ENCODE data around the gene ASNSD1.

Gene ASNSD1

DNA sequence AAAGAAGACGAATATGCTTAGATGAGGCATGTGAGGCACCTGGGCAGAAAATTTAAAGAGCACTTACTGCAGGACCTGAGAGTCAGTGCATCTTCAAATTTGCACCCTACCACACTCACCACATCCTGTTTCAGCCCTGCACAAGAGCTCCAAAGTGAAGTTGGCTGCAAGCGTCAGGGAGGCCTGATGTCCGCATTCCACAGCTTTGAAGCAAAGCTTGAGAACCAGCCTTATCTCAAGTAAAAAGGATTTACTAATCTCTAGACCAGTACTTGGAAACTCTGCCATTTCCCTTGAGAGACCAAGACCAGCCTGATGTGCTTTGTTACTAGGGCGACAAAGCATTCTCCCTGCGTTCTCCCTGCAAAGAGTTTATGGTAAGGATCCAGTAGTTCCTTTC, 3.4 kb upstream of the ASNSD1 start:
- H3K9me3 ChIP-seq (replicated peaks in 1 of 2; ENCODE audit: control insufficient read depth in 2 of 2, insufficient read depth in 1 of 2, low read depth in 1 of 2, low read length in 2 of 2) = no peaks in the 10 kb centered on the region
- H3K27me3 ChIP-seq (ENCODE audit: control insufficient read depth in 3 of 3, insufficient read depth in 3 of 3, low read depth in 1 of 3, low read length in 3 of 3) = no peaks in the 10 kb centered on the region
- H2BK12ac ChIP-seq (ENCODE audit: low read length) = no peak overlapping the region
- no peak overlapping the region for H3K4me2 ChIP-seq (ENCODE audit: insufficient read depth, low read length, poor library complexity, severe bottlenecking)
- no peak overlapping the region for H2AK5ac ChIP-seq (ENCODE audit: low read depth, low read length)
- peaks cover 4% of the 10 kb centered on the region for H3K79me1 ChIP-seq (ENCODE audit: low read depth, low read length)
- H3K36me3 ChIP-seq (replicated peaks in 1 of 2; ENCODE audit: control insufficient read depth in 2 of 2, insufficient read depth in 2 of 2, low read length in 2 of 2) = no peaks in the 10 kb centered on the region
- H3K14ac ChIP-seq (ENCODE audit: low read length) = no peak overlapping the region
- H4K91ac ChIP-seq (ENCODE audit: low read depth, low read length, poor library complexity) = no peak overlapping the region
- H3K27ac ChIP-seq (replicated peaks; ENCODE audit: low read length) = no peak overlapping the region
- H2BK120ac ChIP-seq (ENCODE audit: low read depth, low read length) = no peak overlapping the region
- no peak overlapping the region for H2BK5ac ChIP-seq (ENCODE audit: low read length)
- DNase-seq (ENCODE audit: low spot score) = no peak
- H2BK15ac ChIP-seq (ENCODE audit: low read length) = no peak overlapping the region
- peak overlapping the region; percentile 18 for H2AFZ ChIP-seq (ENCODE audit: low read length)
- H3K4me3 ChIP-seq (ENCODE audit: low read length in 2 of 2) = no peak overlapping the region
- H3K4me1 ChIP-seq (ENCODE audit: control insufficient read depth in 2 of 2, insufficient read depth in 1 of 2, low read depth in 1 of 2, low read length in 2 of 2) = peaks cover 3 to 4% of the 10 kb centered on the region in 2 donors
- no peak overlapping the region for H4K8ac ChIP-seq (ENCODE audit: low read depth, low read length)
- no CpG with 5 or more reads among the region's 5 CpGs for WGBS, 2 donors (ENCODE audit: extremely low coverage in 2 of 2, insufficient read length in 2 of 2, insufficient replicate concordance in 1 of 2)
- no peak overlapping the region for H3K18ac ChIP-seq (ENCODE audit: low read length)
- H3K4ac ChIP-seq (ENCODE audit: low read length) = no peak overlapping the region
- no peak overlapping the region for H3K23ac ChIP-seq (ENCODE audit: low read depth, low read length, poor library complexity)
- no peak overlapping the region for H3K9ac ChIP-seq (ENCODE audit: low read depth, low read length, poor library complexity)

DNA sequence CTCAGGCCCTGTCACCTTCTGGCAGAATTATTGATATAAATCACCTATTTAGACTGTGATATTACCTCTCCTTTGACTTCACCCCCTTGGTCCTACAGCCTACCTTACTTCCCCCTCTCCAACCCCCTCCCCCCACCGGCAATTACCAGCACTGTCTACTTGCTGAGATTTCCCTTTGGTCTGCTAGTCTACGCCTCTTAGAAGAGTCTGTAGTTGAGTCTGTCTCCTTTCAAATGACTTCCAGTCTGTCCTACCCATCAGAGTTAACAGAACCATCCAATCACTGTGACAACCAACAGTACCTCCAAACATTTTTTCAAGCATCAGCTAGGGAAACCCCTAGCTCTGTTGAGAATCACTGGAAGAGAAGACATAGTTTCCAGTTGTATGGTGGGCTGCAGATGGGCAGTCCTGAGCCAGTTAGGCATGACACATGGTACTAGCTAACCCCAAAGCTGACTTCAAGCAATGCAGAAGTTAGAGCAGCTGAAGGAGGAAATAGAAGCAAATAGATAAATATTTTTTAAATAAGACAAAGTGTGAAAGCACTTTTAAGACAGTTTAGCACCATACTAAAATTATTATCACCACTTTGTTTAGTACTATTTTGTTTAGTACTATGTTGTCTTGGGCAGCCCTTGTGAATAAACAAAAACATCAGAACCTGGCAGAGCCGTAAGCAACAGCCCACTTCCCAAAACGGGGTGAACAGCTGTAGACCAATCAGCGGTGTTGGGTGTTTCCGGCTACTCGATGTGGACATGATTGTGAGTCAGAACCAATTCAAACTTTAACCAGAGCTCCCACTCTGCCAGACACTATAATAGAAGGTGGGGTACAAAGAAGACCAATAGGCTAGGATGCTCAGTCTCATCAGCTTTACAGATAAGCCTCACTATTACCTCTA, 2.7 kb upstream of the ASNSD1 start:
- Histone ChIP-seq H3K79me1 (ENCODE audit: low read depth, low read length) (peaks cover 4% of the 10 kb centered on the region), H2AK5ac (ENCODE audit: low read depth, low read length) (no peak overlapping the region)

DNA sequence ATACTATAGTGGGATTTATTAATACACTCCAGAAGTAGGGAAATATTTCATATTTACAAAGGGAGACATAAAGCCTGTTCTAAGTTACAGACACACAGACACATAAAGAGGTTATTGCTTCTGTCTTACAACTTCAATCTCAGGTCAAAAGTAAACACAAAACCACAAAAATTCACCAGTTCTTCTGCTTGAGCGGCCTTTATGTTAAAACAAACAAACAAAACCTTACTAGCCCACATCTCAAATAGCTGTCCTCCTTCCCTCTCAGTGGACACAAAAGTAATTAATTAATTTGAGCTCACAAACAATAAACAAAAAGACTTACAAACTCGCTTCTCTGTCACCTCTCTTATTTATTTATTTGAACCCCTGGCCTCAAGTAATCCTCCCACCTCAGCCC, 1.5 kb upstream of the ASNSD1 start:
- no peak overlapping the region for H2BK5ac ChIP-seq (ENCODE audit: low read length)
- no CpG with 5 or more reads among the region's 2 CpGs for WGBS, 2 donors (ENCODE audit: extremely low coverage in 2 of 2, insufficient read length in 2 of 2, insufficient replicate concordance in 1 of 2)
- no peak overlapping the region for H3K14ac ChIP-seq (ENCODE audit: low read length)
- H3K23ac ChIP-seq (ENCODE audit: low read depth, low read length, poor library complexity) = no peak overlapping the region
- H2BK15ac ChIP-seq (ENCODE audit: low read length) = no peak overlapping the region
- H3K9me3 ChIP-seq (replicated peaks in 1 of 2; ENCODE audit: control insufficient read depth in 2 of 2, insufficient read depth in 1 of 2, low read depth in 1 of 2, low read length in 2 of 2) = no peaks in the 10 kb centered on the region
- H2BK120ac ChIP-seq (ENCODE audit: low read depth, low read length) = no peak overlapping the region
- H3K4me3 ChIP-seq (ENCODE audit: low read length in 2 of 2) = no peak overlapping the region
- no peak overlapping the region for H3K9ac ChIP-seq (ENCODE audit: low read depth, low read length, poor library complexity)
- no peak overlapping the region for H4K8ac ChIP-seq (ENCODE audit: low read depth, low read length)
- H2AK5ac ChIP-seq (ENCODE audit: low read depth, low read length) = no peak overlapping the region
- H2AFZ ChIP-seq (ENCODE audit: low read length) = no peak overlapping the region
- no peaks in the 10 kb centered on the region for H3K27me3 ChIP-seq (ENCODE audit: control insufficient read depth in 3 of 3, insufficient read depth in 3 of 3, low read depth in 1 of 3, low read length in 3 of 3)
- H3K18ac ChIP-seq (ENCODE audit: low read length) = no peak overlapping the region
- DNase-seq (ENCODE audit: low spot score) = no peak
- no peak overlapping the region for H3K4me2 ChIP-seq (ENCODE audit: insufficient read depth, low read length, poor library complexity, severe bottlenecking)
- no peak overlapping the region for H4K91ac ChIP-seq (ENCODE audit: low read depth, low read length, poor library complexity)
- H3K4me1 ChIP-seq (ENCODE audit: control insufficient read depth in 2 of 2, insufficient read depth in 1 of 2, low read depth in 1 of 2, low read length in 2 of 2) = peaks cover 3 to 4% of the 10 kb centered on the region in 2 donors
- H3K4ac ChIP-seq (ENCODE audit: low read length) = no peak overlapping the region
- peaks cover 0 to 14% of the 10 kb centered on the region in 2 donors for H3K36me3 ChIP-seq (replicated peaks in 1 of 2; ENCODE audit: control insufficient read depth in 2 of 2, insufficient read depth in 2 of 2, low read length in 2 of 2)
- no peak overlapping the region for H2BK12ac ChIP-seq (ENCODE audit: low read length)
- H3K79me1 ChIP-seq (ENCODE audit: low read depth, low read length) = peaks cover 4% of the 10 kb centered on the region
- no peak overlapping the region for H3K27ac ChIP-seq (replicated peaks; ENCODE audit: low read length)

More for the DNA sequence above, 2.7 kb upstream of the ASNSD1 start:
- no peak overlapping the region for H3K18ac ChIP-seq (ENCODE audit: low read length)
- no CpG with 5 or more reads among the region's 7 CpGs for WGBS, 2 donors (ENCODE audit: extremely low coverage in 2 of 2, insufficient read length in 2 of 2, insufficient replicate concordance in 1 of 2)
- no peak overlapping the region for H3K9ac ChIP-seq (ENCODE audit: low read depth, low read length, poor library complexity)
- no peaks in the 10 kb centered on the region for H3K27me3 ChIP-seq (ENCODE audit: control insufficient read depth in 3 of 3, insufficient read depth in 3 of 3, low read depth in 1 of 3, low read length in 3 of 3)
- no peak for DNase-seq (ENCODE audit: low spot score)
- H4K91ac ChIP-seq (ENCODE audit: low read depth, low read length, poor library complexity) = no peak overlapping the region
- no peaks in the 10 kb centered on the region for H3K9me3 ChIP-seq (replicated peaks in 1 of 2; ENCODE audit: control insufficient read depth in 2 of 2, insufficient read depth in 1 of 2, low read depth in 1 of 2, low read length in 2 of 2)
- H2BK12ac ChIP-seq (ENCODE audit: low read length) = no peak overlapping the region
- H2BK15ac ChIP-seq (ENCODE audit: low read length) = no peak overlapping the region
- no peak overlapping the region for H3K27ac ChIP-seq (replicated peaks; ENCODE audit: low read length)
- no peak overlapping the region for H3K14ac ChIP-seq (ENCODE audit: low read length)
- peaks cover 3 to 4% of the 10 kb centered on the region in 2 donors for H3K4me1 ChIP-seq (ENCODE audit: control insufficient read depth in 2 of 2, insufficient read depth in 1 of 2, low read depth in 1 of 2, low read length in 2 of 2)
- no peak overlapping the region for H3K4me2 ChIP-seq (ENCODE audit: insufficient read depth, low read length, poor library complexity, severe bottlenecking)
- H2BK120ac ChIP-seq (ENCODE audit: low read depth, low read length) = no peak overlapping the region
- H3K36me3 ChIP-seq (replicated peaks in 1 of 2; ENCODE audit: control insufficient read depth in 2 of 2, insufficient read depth in 2 of 2, low read length in 2 of 2) = peaks cover 0 to 3% of the 10 kb centered on the region in 2 donors
- no peak overlapping the region for H3K4me3 ChIP-seq (ENCODE audit: low read length in 2 of 2)
- H4K8ac ChIP-seq (ENCODE audit: low read depth, low read length) = no peak overlapping the region
- H2AFZ ChIP-seq (ENCODE audit: low read length) = peak overlapping the region; percentile 18
- H2BK5ac ChIP-seq (ENCODE audit: low read length) = no peak overlapping the region
- H3K23ac ChIP-seq (ENCODE audit: low read depth, low read length, poor library complexity) = no peak overlapping the region
- no peak overlapping the region for H3K4ac ChIP-seq (ENCODE audit: low read length)

- no peak overlapping the region for H2AFZ ChIP-seq (ENCODE audit: low read length)
- no peak for DNase-seq (ENCODE audit: low spot score)
- no peak overlapping the region for H3K9ac ChIP-seq (ENCODE audit: low read depth, low read length, poor library complexity)
- no peak overlapping the region for H2BK15ac ChIP-seq (ENCODE audit: low read length)
- H3K23ac ChIP-seq (ENCODE audit: low read depth, low read length, poor library complexity) = no peak overlapping the region
- H3K14ac ChIP-seq (ENCODE audit: low read length) = no peak overlapping the region
- no peak overlapping the region for H3K4ac ChIP-seq (ENCODE audit: low read length)
- no peak overlapping the region for H3K4me3 ChIP-seq (ENCODE audit: low read length in 2 of 2)
- H2BK5ac ChIP-seq (ENCODE audit: low read length) = no peak overlapping the region
- no peak overlapping the region for H3K18ac ChIP-seq (ENCODE audit: low read length)
- WGBS, 2 donors (ENCODE audit: extremely low coverage in 2 of 2, insufficient read length in 2 of 2, insufficient replicate concordance in 1 of 2) = no CpG with 5 or more reads among the region's 4 CpGs
- no peaks in the 10 kb centered on the region for H3K9me3 ChIP-seq (replicated peaks in 1 of 2; ENCODE audit: control insufficient read depth in 2 of 2, insufficient read depth in 1 of 2, low read depth in 1 of 2, low read length in 2 of 2)
- no peak overlapping the region for H2BK120ac ChIP-seq (ENCODE audit: low read depth, low read length)
- peaks cover 3 to 4% of the 10 kb centered on the region in 2 donors for H3K4me1 ChIP-seq (ENCODE audit: control insufficient read depth in 2 of 2, insufficient read depth in 1 of 2, low read depth in 1 of 2, low read length in 2 of 2)
- H4K8ac ChIP-seq (ENCODE audit: low read depth, low read length) = no peak overlapping the region
- H3K27ac ChIP-seq (replicated peaks; ENCODE audit: low read length) = no peak overlapping the region
- peaks cover 4% of the 10 kb centered on the region for H3K79me1 ChIP-seq (ENCODE audit: low read depth, low read length)
- no peaks in the 10 kb centered on the region for H3K27me3 ChIP-seq (ENCODE audit: control insufficient read depth in 3 of 3, insufficient read depth in 3 of 3, low read depth in 1 of 3, low read length in 3 of 3)
- H2BK12ac ChIP-seq (ENCODE audit: low read length) = no peak overlapping the region
- peaks cover 0 to 23% of the 10 kb centered on the region in 2 donors for H3K36me3 ChIP-seq (replicated peaks in 1 of 2; ENCODE audit: control insufficient read depth in 2 of 2, insufficient read depth in 2 of 2, low read length in 2 of 2)
- no peak overlapping the region for H2AK5ac ChIP-seq (ENCODE audit: low read depth, low read length)
- H4K91ac ChIP-seq (ENCODE audit: low read depth, low read length, poor library complexity) = no peak overlapping the region
- H3K4me2 ChIP-seq (ENCODE audit: insufficient read depth, low read length, poor library complexity, severe bottlenecking) = no peak overlapping the region
These were observed 484 bp upstream of the ASNSD1 start for GRCh38 chr2:189660803-189661147.
